Activated T-helper 17 cell treated with anti-CD3 and anti-CD28 coated beads, Interleukin-2, amount 50 U/mL, for 72 hours (primary cell): ENCODE measurements around the gene C16orf95. TPM values are rescaled to one million over a fixed set of nuclear protein-coding genes. Genes with fewer than 3 reads are reported as not detected.

ENCODE experiments used
- ATAC-seq: fragments of 150-1000 bp; cut with Tn5 transposase; replicated peaks from 2 replicates; pipeline ENCODE4 v1.10.0; 2021; ENCODE audit warnings: mild to moderate bottlenecking, moderate library complexity
- H3K27ac Mint-ChIP-seq: one replicate; pipeline ENCODE4 v1.8.0; 2022; ENCODE audit warnings: mixed read lengths
- H3K27me3 Mint-ChIP-seq: one replicate; pipeline ENCODE4 v1.8.0; 2022; ENCODE audit warnings: mixed read lengths
- H3K36me3 Mint-ChIP-seq: one replicate; pipeline ENCODE4 v1.8.0; 2022; ENCODE audit warnings: low read depth, mild to moderate bottlenecking, mixed read lengths
- H3K4me1 Mint-ChIP-seq: one replicate; pipeline ENCODE4 v1.8.0; 2022; ENCODE audit warnings: mixed read lengths
- H3K4me3 Mint-ChIP-seq: one replicate; pipeline ENCODE4 v1.8.0; 2022; ENCODE audit warnings: mild to moderate bottlenecking, mixed read lengths
- H3K9me3 Mint-ChIP-seq: one replicate; pipeline ENCODE4 v1.8.0; 2022; ENCODE audit warnings: mixed read lengths
- total RNA-seq, 2 donors: library from RNA; stranded (reverse); gene quantifications; one replicate each; pipeline ENCODE4 v1.2.3, GENCODE V29; 2022

The C16orf95 gene
- total RNA-seq, 2 donors from 2014 or later = 6.2 to 8.2 TPM

- no peak for ATAC-seq
- H3K27me3 Mint-ChIP-seq = no peaks in the 10 kb centered on the region
- H3K9me3 Mint-ChIP-seq = no peaks in the 10 kb centered on the region
- no peak overlapping the region for H3K27ac Mint-ChIP-seq
- no peak overlapping the region for H3K4me3 Mint-ChIP-seq
- H3K36me3 Mint-ChIP-seq = peaks cover 44% of the 10 kb centered on the region
- H3K4me1 Mint-ChIP-seq = no peaks in the 10 kb centered on the region
These were observed 13.5 kb upstream of the C16orf95 start for GRCh38 chr16:87330646-87331045.

DNA sequence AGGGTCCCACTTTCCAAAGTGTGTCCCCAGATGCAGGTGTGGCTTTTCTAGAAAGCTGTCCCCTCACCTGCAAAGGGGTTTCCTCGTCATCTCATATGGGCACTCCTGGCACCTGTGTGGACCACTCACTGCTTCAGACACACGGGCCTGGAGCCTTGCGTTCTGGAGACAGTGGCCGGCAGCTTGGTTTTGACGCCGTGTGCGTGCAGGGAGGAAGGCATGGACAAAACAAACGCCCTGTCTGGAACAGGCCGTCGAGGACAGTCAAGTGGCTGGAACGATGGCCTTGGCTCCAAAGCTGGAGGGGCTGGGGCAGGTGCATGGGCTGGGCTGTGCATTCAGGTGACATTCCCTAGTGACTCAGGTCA lies 13.0 kb upstream of the C16orf95 start:
- Mint-ChIP-seq H3K27ac (no peak overlapping the region), H3K36me3 (peaks cover 40% of the 10 kb centered on the region), H3K4me3 (no peak overlapping the region), H3K4me1 (no peaks in the 10 kb centered on the region), H3K9me3 (no peaks in the 10 kb centered on the region), H3K27me3 (no peaks in the 10 kb centered on the region)
- no peak for ATAC-seq

- Mint-ChIP-seq H3K27me3 (no peaks in the 10 kb centered on the region), H3K36me3 (peaks cover 36% of the 10 kb centered on the region), H3K4me3 (no peak overlapping the region), H3K27ac (no peak overlapping the region), H3K4me1 (no peaks in the 10 kb centered on the region), H3K9me3 (no peaks in the 10 kb centered on the region)
- ATAC-seq = no peak
These were observed 12.5 kb upstream of the C16orf95 start for GRCh38 chr16:87329436-87330256.

- no peak overlapping the region for H3K4me3 Mint-ChIP-seq
- H3K4me1 Mint-ChIP-seq = no peaks in the 10 kb centered on the region
- no peaks in the 10 kb centered on the region for H3K9me3 Mint-ChIP-seq
- no peaks in the 10 kb centered on the region for H3K27me3 Mint-ChIP-seq
- H3K36me3 Mint-ChIP-seq = peaks cover 31% of the 10 kb centered on the region
- ATAC-seq = no peak
- no peak overlapping the region for H3K27ac Mint-ChIP-seq
These were observed 11.7 kb upstream of the C16orf95 start for GRCh38 chr16:87328846-87329245.

DNA sequence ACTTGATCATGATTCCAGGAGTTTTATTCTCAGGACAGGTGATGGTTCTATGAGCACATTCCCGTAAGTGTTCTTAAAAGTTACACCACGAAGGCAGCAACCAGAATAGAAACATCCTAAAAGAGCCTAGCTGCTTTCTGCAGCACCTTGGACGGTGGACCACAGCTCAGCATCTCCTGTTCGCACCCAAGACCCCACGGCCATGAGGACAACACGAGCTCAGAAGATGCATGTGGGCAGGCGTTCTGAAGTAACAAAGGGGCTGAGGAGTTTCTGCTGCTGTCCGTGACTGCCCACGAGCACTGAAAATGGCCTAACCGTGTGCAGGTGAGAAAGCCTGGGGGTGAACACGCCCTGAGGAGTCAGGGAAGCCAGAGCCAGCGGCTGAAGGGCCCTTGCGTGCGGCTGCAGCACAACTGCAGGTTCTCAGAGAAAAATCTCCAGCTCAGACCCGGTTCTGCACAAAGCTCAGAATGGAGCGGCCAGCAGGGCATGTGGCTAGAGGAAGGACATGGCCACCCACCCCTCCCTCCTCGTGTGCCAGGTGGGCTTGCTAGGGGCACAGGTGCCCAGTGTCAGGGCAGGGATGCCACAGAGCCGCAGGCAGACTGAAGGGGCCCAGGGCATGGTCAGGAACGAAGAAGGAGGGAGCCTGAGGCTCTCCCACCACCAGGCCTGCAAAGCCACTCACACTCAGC lies 10.8 kb upstream of the C16orf95 start:
- Mint-ChIP-seq H3K27ac (no peak overlapping the region), H3K4me1 (no peaks in the 10 kb centered on the region), H3K9me3 (no peaks in the 10 kb centered on the region), H3K4me3 (no peak overlapping the region), H3K36me3 (peaks cover 30% of the 10 kb centered on the region), H3K27me3 (no peaks in the 10 kb centered on the region)
- ATAC-seq = no peak

DNA sequence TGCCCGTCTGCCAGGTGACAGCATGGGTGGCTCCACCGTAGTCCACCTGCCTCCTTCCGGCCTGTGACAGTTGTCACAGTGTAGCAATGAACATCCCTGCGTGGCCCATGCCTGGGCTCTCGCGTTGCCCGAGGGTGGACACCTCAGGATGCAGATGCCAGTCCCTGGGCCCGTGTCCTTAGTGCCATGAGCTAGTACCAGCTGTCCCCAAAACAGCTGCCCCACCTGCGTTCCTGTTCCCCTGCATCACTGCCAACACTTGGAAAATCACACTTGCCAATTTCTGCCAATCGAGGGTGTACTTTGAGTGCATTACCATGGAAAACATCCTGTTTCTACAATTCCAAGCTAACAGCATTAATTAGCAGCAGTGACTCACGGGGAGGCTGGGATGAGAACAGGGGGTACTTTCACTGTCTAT lies 9.0 kb upstream of the C16orf95 start:
- H3K4me3 Mint-ChIP-seq = no peak overlapping the region
- no peaks in the 10 kb centered on the region for H3K4me1 Mint-ChIP-seq
- ATAC-seq = no peak
- no peaks in the 10 kb centered on the region for H3K27me3 Mint-ChIP-seq
- H3K36me3 Mint-ChIP-seq = peaks cover 20% of the 10 kb centered on the region
- H3K9me3 Mint-ChIP-seq = no peaks in the 10 kb centered on the region
- H3K27ac Mint-ChIP-seq = no peak overlapping the region

- Mint-ChIP-seq H3K36me3 (peaks cover 13% of the 10 kb centered on the region), H3K9me3 (no peaks in the 10 kb centered on the region), H3K27ac (no peak overlapping the region), H3K4me3 (no peak overlapping the region), H3K4me1 (no peaks in the 10 kb centered on the region), H3K27me3 (no peaks in the 10 kb centered on the region)
- ATAC-seq = no peak
These were observed 8.2 kb upstream of the C16orf95 start for GRCh38 chr16:87325423-87325858.

GRCh38 chr16:87324411-87325275 lies 7.5 kb upstream of the C16orf95 start:
- Mint-ChIP-seq H3K9me3 (no peaks in the 10 kb centered on the region), H3K4me1 (no peaks in the 10 kb centered on the region), H3K27ac (no peak overlapping the region), H3K4me3 (no peak overlapping the region), H3K36me3 (peaks cover 10% of the 10 kb centered on the region), H3K27me3 (no peaks in the 10 kb centered on the region)
- ATAC-seq = peak; percentile 62

DNA sequence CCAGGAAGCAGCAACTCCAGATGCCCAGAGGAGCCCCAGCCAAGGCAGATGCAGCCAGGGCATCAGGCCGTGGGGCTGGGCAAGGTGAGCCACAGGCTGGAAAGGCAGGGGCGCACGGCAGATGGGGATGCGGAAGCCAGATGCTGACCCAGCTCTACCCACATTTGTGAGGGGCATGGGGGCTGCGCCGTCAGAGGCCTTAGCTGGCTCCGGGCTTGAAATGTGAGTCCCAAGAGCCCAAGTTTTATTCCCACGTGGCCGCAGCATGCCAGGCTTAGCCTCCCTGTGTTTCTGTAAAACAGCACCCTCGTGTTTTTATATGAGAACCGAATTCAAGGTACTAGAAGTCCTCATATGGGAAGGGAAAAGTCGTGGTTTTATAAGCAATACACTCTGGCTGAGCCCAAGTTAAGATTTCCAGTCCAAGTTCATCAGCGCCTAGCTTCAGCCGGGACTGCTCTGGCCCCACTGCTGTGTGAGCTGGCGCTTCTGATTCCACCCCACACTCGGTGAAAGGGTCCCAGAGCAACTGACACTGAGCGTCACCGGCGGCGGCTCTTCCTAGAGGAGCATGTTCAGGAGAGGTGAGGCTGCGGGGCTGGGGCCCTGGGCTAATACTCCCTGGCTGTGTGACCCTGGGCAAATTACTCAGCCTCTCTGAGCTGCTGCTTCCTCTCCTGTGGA lies 6.7 kb upstream of the C16orf95 start:
- no peak for ATAC-seq
- Mint-ChIP-seq H3K9me3 (no peaks in the 10 kb centered on the region), H3K27ac (no peak overlapping the region), H3K27me3 (no peaks in the 10 kb centered on the region), H3K4me1 (no peaks in the 10 kb centered on the region), H3K36me3 (peaks cover 3% of the 10 kb centered on the region), H3K4me3 (no peak overlapping the region)

DNA sequence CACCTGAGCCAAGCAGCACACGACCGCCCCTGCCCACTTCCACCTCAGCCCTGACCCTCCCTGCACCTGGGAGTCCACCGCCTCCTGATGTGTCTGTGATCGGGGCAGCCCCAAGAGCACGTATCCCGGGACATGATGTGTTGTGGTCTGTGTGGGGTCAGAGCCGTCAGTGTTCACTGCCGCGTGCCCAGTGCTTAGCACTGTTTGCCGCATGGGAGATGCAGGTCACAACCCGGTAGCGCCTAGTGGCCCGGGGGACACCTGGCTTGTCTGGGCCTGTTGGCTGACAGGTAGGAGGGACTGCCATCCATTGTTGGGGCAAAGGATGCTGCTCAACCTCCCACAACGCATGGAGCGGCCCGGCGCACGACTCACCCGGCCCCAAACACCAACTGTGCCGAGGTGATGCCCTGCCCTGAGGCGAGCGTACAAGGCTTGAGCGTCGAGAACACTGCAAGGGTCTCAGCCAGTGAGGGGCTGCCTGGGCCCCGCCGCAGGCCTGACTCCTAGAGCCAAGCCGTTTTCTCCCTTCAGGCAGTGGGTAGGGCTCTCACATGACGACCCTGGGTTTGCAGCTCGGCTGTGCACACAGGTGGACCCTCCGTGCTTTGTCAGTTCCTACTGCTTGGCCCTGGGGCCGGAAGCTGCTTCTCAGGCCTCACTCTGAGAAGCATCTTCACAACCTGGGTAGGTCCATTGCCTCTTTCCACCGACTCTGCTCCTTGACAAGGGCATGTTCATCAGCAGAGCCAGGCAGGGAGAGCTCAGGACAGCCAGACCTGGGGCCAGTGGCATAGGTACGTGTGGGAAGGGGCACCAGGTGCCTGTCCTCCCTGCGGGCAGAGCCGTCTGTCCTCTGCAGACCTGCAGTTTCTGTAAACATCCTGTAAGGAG lies 5.9 kb upstream of the C16orf95 start:
- no peak for ATAC-seq
- Mint-ChIP-seq H3K27me3 (no peaks in the 10 kb centered on the region), H3K4me3 (no peak overlapping the region), H3K9me3 (no peaks in the 10 kb centered on the region), H3K27ac (no peak overlapping the region), H3K36me3 (peaks cover 9% of the 10 kb centered on the region), H3K4me1 (peaks cover 7% of the 10 kb centered on the region)

- ATAC-seq = no peak
- H3K4me3 Mint-ChIP-seq = no peak overlapping the region
- peaks cover 8% of the 10 kb centered on the region for H3K4me1 Mint-ChIP-seq
- H3K36me3 Mint-ChIP-seq = peaks cover 17% of the 10 kb centered on the region
- H3K9me3 Mint-ChIP-seq = no peaks in the 10 kb centered on the region
- no peak overlapping the region for H3K27ac Mint-ChIP-seq
- no peaks in the 10 kb centered on the region for H3K27me3 Mint-ChIP-seq
These were observed 5.2 kb upstream of the C16orf95 start for GRCh38 chr16:87322360-87322759.

GRCh38 chr16:87321336-87322107 lies 4.3 kb upstream of the C16orf95 start:
- no peak for ATAC-seq
- Mint-ChIP-seq H3K36me3 (peaks cover 21% of the 10 kb centered on the region), H3K4me3 (no peak overlapping the region), H3K9me3 (no peaks in the 10 kb centered on the region), H3K4me1 (peaks cover 8% of the 10 kb centered on the region), H3K27me3 (no peaks in the 10 kb centered on the region), H3K27ac (peak overlapping the region; percentile 50)
